ENCODE measurements around the gene SYT1. TPM values are rescaled to one million over a fixed set of nuclear protein-coding genes. Genes with fewer than 3 reads are reported as not detected.

The SYT1 gene
- total and polyA plus RNA-seq, 2 experiments from 2014 or later = 48.7 to 51.7 TPM

DNA sequence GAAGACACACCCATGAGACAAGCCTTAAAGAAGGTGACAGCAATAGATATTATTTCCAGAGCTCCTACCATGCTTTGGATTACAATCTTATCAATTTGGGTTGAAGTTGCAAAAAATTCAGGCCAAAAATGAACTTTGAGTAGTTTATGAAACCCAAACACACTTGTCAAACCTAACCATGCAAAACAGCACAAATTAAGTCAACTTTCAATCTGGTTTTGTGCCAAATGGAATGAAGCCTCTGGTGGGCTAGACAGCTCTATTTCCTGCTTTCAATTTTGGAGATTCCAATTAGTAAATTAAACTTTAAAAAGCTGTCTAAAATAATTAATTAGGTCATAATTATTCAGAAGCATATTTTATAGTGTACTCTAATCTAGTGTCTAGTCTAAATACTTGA lies 203.4 kb downstream of the SYT1 start:
- Histone ChIP-seq H3K4me1 (ENCODE audit: insufficient read depth) (peaks cover 8% of the 10 kb centered on the region), H2AFZ (no peak overlapping the region), H3K36me3 (ENCODE audit: insufficient read depth) (no peaks in the 10 kb centered on the region), H3K27me3 (ENCODE audit: insufficient read depth) (no peaks in the 10 kb centered on the region), H3K4me3 (no peak overlapping the region), H3K27ac (ENCODE audit: low read depth) (no peak overlapping the region), H3K9me2 (ENCODE audit: insufficient read depth) (no peaks in the 10 kb centered on the region), H3K4me2 (no peak overlapping the region), H3K79me2 (replicated peaks; ENCODE audit: insufficient read depth) (no peaks in the 10 kb centered on the region), H4K20me1 (replicated peaks; ENCODE audit: insufficient read depth) (no peaks in the 10 kb centered on the region; the same call in 1 of the 2 replicates), H3F3A (replicated peaks; ENCODE audit: low read depth) (no peaks in the 10 kb centered on the region)
- no peaks in the 10 kb centered on the region for H3K27me3 Mint-ChIP-seq (ENCODE audit: insufficient read depth, low read depth, poor library complexity)
- ATAC-seq = no peak
- H3K27ac Mint-ChIP-seq = no peak overlapping the region
- H3K36me3 Mint-ChIP-seq (ENCODE audit: low read depth) = no peaks in the 10 kb centered on the region
- H3K4me1 Mint-ChIP-seq = peaks cover 20% of the 10 kb centered on the region
- no peak for DNase-seq (ENCODE audit: low spot score)
- TF ChIP-seq ZNF114 (CRISPR knock-in tag; IDR thresholded peaks at IDR 0.05) (no peak), CREB1 (CRISPR knock-in tag; IDR thresholded peaks at IDR 0.05; ENCODE audit: low read depth) (no peak), STAT1 (IDR thresholded peaks at IDR 0.05; ENCODE audit: unreplicated experiment) (no peak), EZH2 (IDR thresholded peaks at IDR 0.05; ENCODE audit: low read depth, unreplicated experiment) (no peak), EZH2phosphoT487 (IDR thresholded peaks at IDR 0.05; ENCODE audit: unreplicated experiment) (no peak), NANOG (IDR thresholded peaks at IDR 0.05; ENCODE audit: borderline replicate concordance) (no peak), POLR2AphosphoS5 (IDR thresholded peaks at IDR 0.05; ENCODE audit: low read depth) (no peak), JUNB (IDR thresholded peaks at IDR 0.05; ENCODE audit: unreplicated experiment) (no peak), ZNF331 (CRISPR knock-in tag; IDR thresholded peaks at IDR 0.05; ENCODE audit: low read depth) (no peak)
- TF ChIP-seq, protein P1, sequence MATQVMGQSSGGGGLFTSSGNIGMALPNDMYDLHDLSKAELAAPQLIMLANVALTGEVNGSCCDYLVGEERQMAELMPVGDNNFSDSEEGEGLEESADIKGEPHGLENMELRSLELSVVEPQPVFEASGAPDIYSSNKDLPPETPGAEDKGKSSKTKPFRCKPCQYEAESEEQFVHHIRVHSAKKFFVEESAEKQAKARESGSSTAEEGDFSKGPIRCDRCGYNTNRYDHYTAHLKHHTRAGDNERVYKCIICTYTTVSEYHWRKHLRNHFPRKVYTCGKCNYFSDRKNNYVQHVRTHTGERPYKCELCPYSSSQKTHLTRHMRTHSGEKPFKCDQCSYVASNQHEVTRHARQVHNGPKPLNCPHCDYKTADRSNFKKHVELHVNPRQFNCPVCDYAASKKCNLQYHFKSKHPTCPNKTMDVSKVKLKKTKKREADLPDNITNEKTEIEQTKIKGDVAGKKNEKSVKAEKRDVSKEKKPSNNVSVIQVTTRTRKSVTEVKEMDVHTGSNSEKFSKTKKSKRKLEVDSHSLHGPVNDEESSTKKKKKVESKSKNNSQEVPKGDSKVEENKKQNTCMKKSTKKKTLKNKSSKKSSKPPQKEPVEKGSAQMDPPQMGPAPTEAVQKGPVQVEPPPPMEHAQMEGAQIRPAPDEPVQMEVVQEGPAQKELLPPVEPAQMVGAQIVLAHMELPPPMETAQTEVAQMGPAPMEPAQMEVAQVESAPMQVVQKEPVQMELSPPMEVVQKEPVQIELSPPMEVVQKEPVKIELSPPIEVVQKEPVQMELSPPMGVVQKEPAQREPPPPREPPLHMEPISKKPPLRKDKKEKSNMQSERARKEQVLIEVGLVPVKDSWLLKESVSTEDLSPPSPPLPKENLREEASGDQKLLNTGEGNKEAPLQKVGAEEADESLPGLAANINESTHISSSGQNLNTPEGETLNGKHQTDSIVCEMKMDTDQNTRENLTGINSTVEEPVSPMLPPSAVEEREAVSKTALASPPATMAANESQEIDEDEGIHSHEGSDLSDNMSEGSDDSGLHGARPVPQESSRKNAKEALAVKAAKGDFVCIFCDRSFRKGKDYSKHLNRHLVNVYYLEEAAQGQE (IDR thresholded peaks at IDR 0.05; ENCODE audit: unreplicated experiment) = no peak
- TF ChIP-seq, protein P2, sequence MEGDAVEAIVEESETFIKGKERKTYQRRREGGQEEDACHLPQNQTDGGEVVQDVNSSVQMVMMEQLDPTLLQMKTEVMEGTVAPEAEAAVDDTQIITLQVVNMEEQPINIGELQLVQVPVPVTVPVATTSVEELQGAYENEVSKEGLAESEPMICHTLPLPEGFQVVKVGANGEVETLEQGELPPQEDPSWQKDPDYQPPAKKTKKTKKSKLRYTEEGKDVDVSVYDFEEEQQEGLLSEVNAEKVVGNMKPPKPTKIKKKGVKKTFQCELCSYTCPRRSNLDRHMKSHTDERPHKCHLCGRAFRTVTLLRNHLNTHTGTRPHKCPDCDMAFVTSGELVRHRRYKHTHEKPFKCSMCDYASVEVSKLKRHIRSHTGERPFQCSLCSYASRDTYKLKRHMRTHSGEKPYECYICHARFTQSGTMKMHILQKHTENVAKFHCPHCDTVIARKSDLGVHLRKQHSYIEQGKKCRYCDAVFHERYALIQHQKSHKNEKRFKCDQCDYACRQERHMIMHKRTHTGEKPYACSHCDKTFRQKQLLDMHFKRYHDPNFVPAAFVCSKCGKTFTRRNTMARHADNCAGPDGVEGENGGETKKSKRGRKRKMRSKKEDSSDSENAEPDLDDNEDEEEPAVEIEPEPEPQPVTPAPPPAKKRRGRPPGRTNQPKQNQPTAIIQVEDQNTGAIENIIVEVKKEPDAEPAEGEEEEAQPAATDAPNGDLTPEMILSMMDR (conservative IDR thresholded peaks at IDR 0.05; ENCODE audit: low read depth in 2 of 2) = no peak
- TF ChIP-seq, protein P3, sequence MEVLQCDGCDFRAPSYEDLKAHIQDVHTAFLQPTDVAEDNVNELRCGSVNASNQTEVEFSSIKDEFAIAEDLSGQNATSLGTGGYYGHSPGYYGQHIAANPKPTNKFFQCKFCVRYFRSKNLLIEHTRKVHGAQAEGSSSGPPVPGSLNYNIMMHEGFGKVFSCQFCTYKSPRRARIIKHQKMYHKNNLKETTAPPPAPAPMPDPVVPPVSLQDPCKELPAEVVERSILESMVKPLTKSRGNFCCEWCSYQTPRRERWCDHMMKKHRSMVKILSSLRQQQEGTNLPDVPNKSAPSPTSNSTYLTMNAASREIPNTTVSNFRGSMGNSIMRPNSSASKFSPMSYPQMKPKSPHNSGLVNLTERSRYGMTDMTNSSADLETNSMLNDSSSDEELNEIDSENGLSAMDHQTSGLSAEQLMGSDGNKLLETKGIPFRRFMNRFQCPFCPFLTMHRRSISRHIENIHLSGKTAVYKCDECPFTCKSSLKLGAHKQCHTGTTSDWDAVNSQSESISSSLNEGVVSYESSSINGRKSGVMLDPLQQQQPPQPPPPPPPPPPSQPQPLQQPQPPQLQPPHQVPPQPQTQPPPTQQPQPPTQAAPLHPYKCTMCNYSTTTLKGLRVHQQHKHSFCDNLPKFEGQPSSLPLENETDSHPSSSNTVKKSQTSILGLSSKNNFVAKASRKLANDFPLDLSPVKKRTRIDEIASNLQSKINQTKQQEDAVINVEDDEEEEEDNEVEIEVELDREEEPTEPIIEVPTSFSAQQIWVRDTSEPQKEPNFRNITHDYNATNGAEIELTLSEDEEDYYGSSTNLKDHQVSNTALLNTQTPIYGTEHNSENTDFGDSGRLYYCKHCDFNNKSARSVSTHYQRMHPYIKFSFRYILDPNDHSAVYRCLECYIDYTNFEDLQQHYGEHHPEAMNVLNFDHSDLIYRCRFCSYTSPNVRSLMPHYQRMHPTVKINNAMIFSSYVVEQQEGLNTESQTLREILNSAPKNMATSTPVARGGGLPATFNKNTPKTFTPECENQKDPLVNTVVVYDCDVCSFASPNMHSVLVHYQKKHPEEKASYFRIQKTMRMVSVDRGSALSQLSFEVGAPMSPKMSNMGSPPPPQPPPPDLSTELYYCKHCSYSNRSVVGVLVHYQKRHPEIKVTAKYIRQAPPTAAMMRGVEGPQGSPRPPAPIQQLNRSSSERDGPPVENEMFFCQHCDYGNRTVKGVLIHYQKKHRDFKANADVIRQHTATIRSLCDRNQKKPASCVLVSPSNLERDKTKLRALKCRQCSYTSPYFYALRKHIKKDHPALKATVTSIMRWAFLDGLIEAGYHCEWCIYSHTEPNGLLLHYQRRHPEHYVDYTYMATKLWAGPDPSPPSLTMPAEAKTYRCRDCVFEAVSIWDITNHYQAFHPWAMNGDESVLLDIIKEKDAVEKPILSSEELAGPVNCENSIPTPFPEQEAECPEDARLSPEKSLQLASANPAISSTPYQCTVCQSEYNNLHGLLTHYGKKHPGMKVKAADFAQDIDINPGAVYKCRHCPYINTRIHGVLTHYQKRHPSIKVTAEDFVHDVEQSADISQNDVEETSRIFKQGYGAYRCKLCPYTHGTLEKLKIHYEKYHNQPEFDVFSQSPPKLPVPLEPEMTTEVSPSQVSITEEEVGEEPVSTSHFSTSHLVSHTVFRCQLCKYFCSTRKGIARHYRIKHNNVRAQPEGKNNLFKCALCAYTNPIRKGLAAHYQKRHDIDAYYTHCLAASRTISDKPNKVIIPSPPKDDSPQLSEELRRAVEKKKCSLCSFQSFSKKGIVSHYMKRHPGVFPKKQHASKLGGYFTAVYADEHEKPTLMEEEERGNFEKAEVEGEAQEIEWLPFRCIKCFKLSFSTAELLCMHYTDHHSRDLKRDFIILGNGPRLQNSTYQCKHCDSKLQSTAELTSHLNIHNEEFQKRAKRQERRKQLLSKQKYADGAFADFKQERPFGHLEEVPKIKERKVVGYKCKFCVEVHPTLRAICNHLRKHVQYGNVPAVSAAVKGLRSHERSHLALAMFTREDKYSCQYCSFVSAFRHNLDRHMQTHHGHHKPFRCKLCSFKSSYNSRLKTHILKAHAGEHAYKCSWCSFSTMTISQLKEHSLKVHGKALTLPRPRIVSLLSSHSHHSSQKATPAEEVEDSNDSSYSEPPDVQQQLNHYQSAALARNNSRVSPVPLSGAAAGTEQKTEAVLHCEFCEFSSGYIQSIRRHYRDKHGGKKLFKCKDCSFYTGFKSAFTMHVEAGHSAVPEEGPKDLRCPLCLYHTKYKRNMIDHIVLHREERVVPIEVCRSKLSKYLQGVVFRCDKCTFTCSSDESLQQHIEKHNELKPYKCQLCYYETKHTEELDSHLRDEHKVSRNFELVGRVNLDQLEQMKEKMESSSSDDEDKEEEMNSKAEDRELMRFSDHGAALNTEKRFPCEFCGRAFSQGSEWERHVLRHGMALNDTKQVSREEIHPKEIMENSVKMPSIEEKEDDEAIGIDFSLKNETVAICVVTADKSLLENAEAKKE (CRISPR knock-in tag; IDR thresholded peaks at IDR 0.05) = no peak
- TF ChIP-seq, protein P4, sequence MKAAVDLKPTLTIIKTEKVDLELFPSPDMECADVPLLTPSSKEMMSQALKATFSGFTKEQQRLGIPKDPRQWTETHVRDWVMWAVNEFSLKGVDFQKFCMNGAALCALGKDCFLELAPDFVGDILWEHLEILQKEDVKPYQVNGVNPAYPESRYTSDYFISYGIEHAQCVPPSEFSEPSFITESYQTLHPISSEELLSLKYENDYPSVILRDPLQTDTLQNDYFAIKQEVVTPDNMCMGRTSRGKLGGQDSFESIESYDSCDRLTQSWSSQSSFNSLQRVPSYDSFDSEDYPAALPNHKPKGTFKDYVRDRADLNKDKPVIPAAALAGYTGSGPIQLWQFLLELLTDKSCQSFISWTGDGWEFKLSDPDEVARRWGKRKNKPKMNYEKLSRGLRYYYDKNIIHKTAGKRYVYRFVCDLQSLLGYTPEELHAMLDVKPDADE (IDR thresholded peaks at IDR 0.05) = no peak
- H3K4me3 Mint-ChIP-seq = no peak overlapping the region
- no peaks in the 10 kb centered on the region for H3K9me3 Mint-ChIP-seq
